Astrocyte of the spinal cord (primary cell): ENCODE results near the gene CHMP1B.

ENCODE experiments used
- DNase-seq: peaks from one replicate; pipeline ENCODE4 v3.0.0; 2011; ENCODE audit warnings: low read depth, low spot score
- H3K4me3 ChIP-seq: 2 replicates; pipeline ENCODE4 v1.5.1; 2011; ENCODE audit warnings: low read depth, mild to moderate bottlenecking, low read length, moderate library complexity
- CTCF ChIP-seq: IDR thresholded peaks from 2 replicates; pipeline ENCODE4 v1.5.1; 2012; ENCODE audit warnings: low read depth, mild to moderate bottlenecking, low read length, inconsistent platforms
- in situ Hi-C: cut with HindIII; loops from 2 replicates; pipeline ENCODE4 v1.10.0; 2017; ENCODE audit warnings: low sequenced_read_pairs

The CHMP1B gene

GRCh38 chr18:11820697-11821096 lies 30.5 kb upstream of the CHMP1B start:
- in situ Hi-C loops, result no loop called here
- no peak for TF ChIP-seq CTCF
- DNase-seq, result no peak
- H3K4me3 ChIP-seq, result no peak overlapping the region

- H3K4me3 ChIP-seq, result no peak overlapping the region
- no peak for DNase-seq
- in situ Hi-C loops, result no loop called here
- TF ChIP-seq CTCF, result no peak
Measured at GRCh38 chr18:11821208-11821607, 30.0 kb upstream of the CHMP1B start.

GRCh38 chr18:11821643-11822237 lies 29.5 kb upstream of the CHMP1B start:
- in situ Hi-C loops, result no loop called here
- H3K4me3 ChIP-seq, result no peak overlapping the region
- TF ChIP-seq CTCF, result no peak
- no peak for DNase-seq

GRCh38 chr18:11823545-11823944 lies 27.7 kb upstream of the CHMP1B start:
- TF ChIP-seq CTCF, result no peak
- no peak overlapping the region for H3K4me3 ChIP-seq
- DNase-seq, result no peak
- in situ Hi-C loops, result no loop called here

- in situ Hi-C loops, result no loop called here
- no peak for DNase-seq
- no peak for TF ChIP-seq CTCF
- no peak overlapping the region for H3K4me3 ChIP-seq
Measured at GRCh38 chr18:11826836-11827235, 24.4 kb upstream of the CHMP1B start.

GRCh38 chr18:11828786-11829432 lies 22.3 kb upstream of the CHMP1B start:
- TF ChIP-seq CTCF, result no peak
- no peak overlapping the region for H3K4me3 ChIP-seq
- in situ Hi-C loops, result no loop called here
- no peak for DNase-seq
